ENCODE results near the gene SLC9C2. TPM values are rescaled to one million over a fixed set of nuclear protein-coding genes. Genes with fewer than 3 reads are reported as not detected.
A peak's percentile ranks its signal among the peaks of the same experiment; 100 is the strongest.
"Not testable (repeated sequence)": the region's sequence is repeated elsewhere in the genome, so short reads cannot be mapped to it uniquely, and the experiment has no call there.

SLC9C2 gene
- total and polyA plus RNA-seq, 5 donors from 2014 or later, result not detected

- not testable (repeated sequence) for H3K4me1 Mint-ChIP-seq; H3K4me3 ChIP-seq (ENCODE audit: low read depth, low read length); H3K4me1 ChIP-seq (ENCODE audit: control insufficient read depth, insufficient read depth, low read length, poor library complexity, severe bottlenecking); H3K36me3 Mint-ChIP-seq; H3K9me3 ChIP-seq (ENCODE audit: control insufficient read depth in 2 of 2, low read length in 2 of 2); H3K27me3 ChIP-seq (ENCODE audit: control insufficient read depth, insufficient read depth, low read length); ATAC-seq (ENCODE audit: low read depth in 2 of 2); H3K4me3 Mint-ChIP-seq; H3K27ac ChIP-seq (ENCODE audit: insufficient read depth, low read length, poor library complexity, severe bottlenecking); DNase-seq; H3K36me3 ChIP-seq (ENCODE audit: control insufficient read depth, insufficient read depth, low read length); H3K27ac Mint-ChIP-seq; H3K9me3 Mint-ChIP-seq
- peaks cover 24% of the 10 kb centered on the region for H3K27me3 Mint-ChIP-seq
These were observed 34.6 kb upstream of the SLC9C2 start for GRCh38 chr1:173637236-173638042.

DNA sequence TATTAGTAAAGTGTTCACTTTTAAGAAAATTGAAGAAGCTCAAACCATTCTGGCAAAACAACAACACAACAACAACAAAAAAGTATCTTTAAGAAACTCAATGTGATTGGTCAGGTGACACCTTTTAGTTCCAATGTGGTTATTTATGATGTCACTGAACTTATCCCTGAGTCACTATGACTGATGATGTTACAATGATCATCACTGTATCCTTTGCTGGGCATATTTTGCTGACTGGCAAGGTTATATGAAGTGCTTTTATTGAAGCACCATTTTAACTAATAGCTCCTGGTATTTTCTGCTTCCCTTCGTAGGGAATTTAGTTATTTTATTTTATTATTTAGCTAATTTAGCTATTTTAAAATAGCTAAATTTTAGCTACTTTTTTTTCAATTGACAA lies 32.2 kb upstream of the SLC9C2 start, which contains the start of gene TEX50:
Gene TEX50, plus strand, starts transcription at position 223 of the 400 bp plus-strand sequence. CDS start 184 bp downstream, outside the sequence.
- H3K4me3 Mint-ChIP-seq, result no peak within 1 kb of the TSS
- H3K36me3 Mint-ChIP-seq, result no peaks in the 10 kb centered on the region
- no peak within 1 kb of the TSS for H3K27ac Mint-ChIP-seq
- Histone ChIP-seq H3K36me3 (ENCODE audit: control insufficient read depth, insufficient read depth, low read length) (no peaks in the 10 kb centered on the region), H3K27ac (ENCODE audit: insufficient read depth, low read length, poor library complexity, severe bottlenecking) (no peak within 1 kb of the TSS), H3K9me3 (ENCODE audit: control insufficient read depth in 2 of 2, low read length in 2 of 2) (peaks cover 0 to 3% of the 10 kb centered on the region in 2 experiments), H3K4me3 (ENCODE audit: low read depth, low read length) (no peak within 1 kb of the TSS), H3K4me1 (ENCODE audit: control insufficient read depth, insufficient read depth, low read length, poor library complexity, severe bottlenecking) (no peaks in the 10 kb centered on the region), H3K27me3 (ENCODE audit: control insufficient read depth, insufficient read depth, low read length) (peaks cover 6% of the 10 kb centered on the region)
- DNase-seq, result no peak
- peaks cover 19% of the 10 kb centered on the region for H3K27me3 Mint-ChIP-seq
- H3K4me1 Mint-ChIP-seq, result no peaks in the 10 kb centered on the region
- no peak for ATAC-seq (ENCODE audit: low read depth in 2 of 2)
- H3K9me3 Mint-ChIP-seq, result peaks cover 0 to 7% (median 1%) of the 10 kb centered on the region in 7 donors

DNA sequence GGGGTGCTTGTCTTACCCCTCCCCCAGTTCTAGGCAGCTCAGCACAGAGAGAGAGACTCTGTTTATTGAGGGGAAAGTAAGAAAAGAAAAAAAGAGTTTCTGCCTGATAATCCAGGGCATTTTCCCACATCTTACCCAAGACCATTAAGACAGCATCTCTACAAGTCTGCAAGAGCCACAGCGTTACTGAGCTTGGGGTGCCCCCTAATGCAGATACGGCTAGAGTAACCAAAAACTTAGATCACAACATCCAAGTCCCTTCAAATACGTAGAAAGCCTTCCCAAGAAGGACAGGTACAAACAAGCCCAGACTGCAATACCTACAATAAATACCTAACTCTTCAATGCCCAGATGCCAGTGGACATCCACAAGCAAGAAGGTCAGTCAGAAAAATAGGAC lies 26.0 kb upstream of the SLC9C2 start:
- peaks cover 7% of the 10 kb centered on the region for H3K27me3 ChIP-seq (ENCODE audit: control insufficient read depth, insufficient read depth, low read length)
- no peaks in the 10 kb centered on the region for H3K9me3 ChIP-seq (ENCODE audit: control insufficient read depth in 2 of 2, low read length in 2 of 2)
- DNase-seq, result peak in 2 of 3 donors; percentile 3 to 15
- H3K4me3 ChIP-seq (ENCODE audit: low read depth, low read length), result no peak overlapping the region
- H3K4me1 ChIP-seq (ENCODE audit: control insufficient read depth, insufficient read depth, low read length, poor library complexity, severe bottlenecking), result no peaks in the 10 kb centered on the region
- H3K9me3 Mint-ChIP-seq, result peaks cover 0 to 2% (median 0%) of the 10 kb centered on the region in 7 donors
- no peak overlapping the region for H3K4me3 Mint-ChIP-seq
- no peak overlapping the region for H3K27ac ChIP-seq (ENCODE audit: insufficient read depth, low read length, poor library complexity, severe bottlenecking)
- peaks cover 18% of the 10 kb centered on the region for H3K27me3 Mint-ChIP-seq
- H3K36me3 ChIP-seq (ENCODE audit: control insufficient read depth, insufficient read depth, low read length), result no peaks in the 10 kb centered on the region
- no peaks in the 10 kb centered on the region for H3K4me1 Mint-ChIP-seq
- ATAC-seq (ENCODE audit: low read depth in 2 of 2), result no peak
- no peaks in the 10 kb centered on the region for H3K36me3 Mint-ChIP-seq
- peak overlapping the region in 1 of 3 donors; percentile 35 for H3K27ac Mint-ChIP-seq

DNA sequence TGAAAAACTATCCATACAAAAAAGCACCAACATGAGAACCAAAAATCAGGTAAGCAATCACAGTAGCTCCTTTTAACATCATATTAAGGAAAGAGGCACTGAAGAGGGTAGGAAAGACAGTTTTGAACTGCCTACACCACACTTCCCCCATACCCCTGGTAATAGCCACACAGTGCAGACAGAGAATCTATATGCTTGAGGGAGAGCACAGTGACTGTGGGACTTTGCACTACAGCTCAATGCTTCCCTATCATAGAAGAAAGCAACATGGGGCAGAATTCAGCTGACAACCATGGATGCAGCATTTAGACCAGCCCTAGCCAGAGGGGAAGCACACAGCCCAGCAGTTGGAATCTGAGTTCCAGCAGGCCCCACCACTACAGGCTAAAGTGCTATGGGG lies 24.4 kb upstream of the SLC9C2 start:
- no peak overlapping the region for H3K4me3 ChIP-seq (ENCODE audit: low read depth, low read length)
- H3K4me1 ChIP-seq (ENCODE audit: control insufficient read depth, insufficient read depth, low read length, poor library complexity, severe bottlenecking), result no peaks in the 10 kb centered on the region
- DNase-seq (no peak), ATAC-seq (ENCODE audit: low read depth in 2 of 2) (no peak)
- no peak overlapping the region for H3K27ac Mint-ChIP-seq
- no peaks in the 10 kb centered on the region for H3K36me3 Mint-ChIP-seq
- peaks cover 6% of the 10 kb centered on the region for H3K27me3 ChIP-seq (ENCODE audit: control insufficient read depth, insufficient read depth, low read length)
- H3K9me3 Mint-ChIP-seq, result peaks cover 0 to 2% (median 0%) of the 10 kb centered on the region in 7 donors
- no peak overlapping the region for H3K27ac ChIP-seq (ENCODE audit: insufficient read depth, low read length, poor library complexity, severe bottlenecking)
- H3K9me3 ChIP-seq (ENCODE audit: control insufficient read depth in 2 of 2, low read length in 2 of 2), result no peaks in the 10 kb centered on the region
- H3K36me3 ChIP-seq (ENCODE audit: control insufficient read depth, insufficient read depth, low read length), result no peaks in the 10 kb centered on the region
- no peaks in the 10 kb centered on the region for H3K4me1 Mint-ChIP-seq
- peaks cover 18% of the 10 kb centered on the region for H3K27me3 Mint-ChIP-seq
- H3K4me3 Mint-ChIP-seq, result no peak overlapping the region

- Histone ChIP-seq H3K27me3 (ENCODE audit: control insufficient read depth, insufficient read depth, low read length) (no peaks in the 10 kb centered on the region), H3K4me3 (ENCODE audit: low read depth, low read length) (no peak overlapping the region), H3K4me1 (ENCODE audit: control insufficient read depth, insufficient read depth, low read length, poor library complexity, severe bottlenecking) (no peaks in the 10 kb centered on the region), H3K36me3 (ENCODE audit: control insufficient read depth, insufficient read depth, low read length) (no peaks in the 10 kb centered on the region), H3K27ac (ENCODE audit: insufficient read depth, low read length, poor library complexity, severe bottlenecking) (no peak overlapping the region), H3K9me3 (ENCODE audit: control insufficient read depth in 2 of 2, low read length in 2 of 2) (peaks cover 4 to 14% of the 10 kb centered on the region in 2 experiments)
- DNase-seq (no peak), ATAC-seq (ENCODE audit: low read depth in 2 of 2) (no peak)
- peaks cover 6% of the 10 kb centered on the region for H3K36me3 Mint-ChIP-seq
- H3K27me3 Mint-ChIP-seq, result peaks cover 19% of the 10 kb centered on the region
- peaks cover 0 to 42% (median 6%) of the 10 kb centered on the region in 7 donors for H3K9me3 Mint-ChIP-seq
- H3K27ac Mint-ChIP-seq, result no peak overlapping the region
- peaks cover 0 to 6% (median under 1%) of the 10 kb centered on the region in 4 donors for H3K4me1 Mint-ChIP-seq
- H3K4me3 Mint-ChIP-seq, result no peak overlapping the region
These were observed 14.0 kb upstream of the SLC9C2 start for GRCh38 chr1:173616859-173617258.

- H3K36me3 Mint-ChIP-seq; H3K27me3 Mint-ChIP-seq; H3K4me1 Mint-ChIP-seq; H3K36me3 ChIP-seq (ENCODE audit: control insufficient read depth, insufficient read depth, low read length); H3K9me3 ChIP-seq (ENCODE audit: control insufficient read depth in 2 of 2, low read length in 2 of 2); DNase-seq; H3K4me3 Mint-ChIP-seq; H3K27ac ChIP-seq (ENCODE audit: insufficient read depth, low read length, poor library complexity, severe bottlenecking); H3K27me3 ChIP-seq (ENCODE audit: control insufficient read depth, insufficient read depth, low read length); ATAC-seq (ENCODE audit: low read depth in 2 of 2); H3K4me3 ChIP-seq (ENCODE audit: low read depth, low read length); H3K27ac Mint-ChIP-seq; H3K4me1 ChIP-seq (ENCODE audit: control insufficient read depth, insufficient read depth, low read length, poor library complexity, severe bottlenecking): not testable (repeated sequence)
- H3K9me3 Mint-ChIP-seq, result peaks cover 0 to 18% (median 0%) of the 10 kb centered on the region in 7 donors
These were observed 10.2 kb upstream of the SLC9C2 start for GRCh38 chr1:173613086-173613485.

DNA sequence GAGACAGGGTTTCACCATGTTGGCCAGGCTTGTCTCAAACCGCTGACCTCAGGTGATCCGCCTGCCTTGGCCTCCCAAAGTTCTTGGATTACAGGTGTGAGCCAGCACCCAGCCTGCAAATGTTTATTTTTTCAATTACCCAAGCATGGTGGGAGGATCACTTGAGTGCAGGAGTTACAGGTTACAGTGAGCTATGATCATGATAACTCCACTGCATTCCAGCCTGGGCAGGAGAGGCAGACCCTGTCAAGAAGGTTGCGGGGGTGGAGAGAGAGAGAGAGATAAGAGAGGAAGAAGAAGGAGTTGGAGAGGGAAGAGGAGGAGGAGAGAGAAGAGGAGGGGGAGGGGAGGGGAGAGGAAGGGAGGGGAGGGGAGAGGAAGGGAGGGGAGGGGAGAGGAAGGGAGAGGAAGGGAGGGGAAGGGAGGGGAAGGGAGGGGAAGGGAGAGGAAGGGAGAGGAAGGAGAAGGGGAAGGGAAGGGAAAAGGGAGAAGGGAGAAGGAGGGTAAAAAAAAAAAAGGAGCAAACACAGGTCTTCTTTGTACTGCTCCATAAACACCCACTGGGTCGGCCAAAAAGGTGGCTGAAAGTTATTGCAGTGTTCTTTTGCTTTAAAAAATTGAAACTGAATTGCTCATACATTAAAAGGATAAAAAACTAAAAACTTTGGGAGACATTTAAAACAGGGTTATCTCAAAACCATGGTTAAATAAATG lies 5.8 kb upstream of the SLC9C2 start:
- no peaks in the 10 kb centered on the region for H3K36me3 Mint-ChIP-seq
- H3K9me3 Mint-ChIP-seq, result peaks cover 0 to 9% (median 0%) of the 10 kb centered on the region in 7 donors
- peaks cover 19% of the 10 kb centered on the region for H3K27me3 Mint-ChIP-seq
- Histone ChIP-seq H3K27me3 (ENCODE audit: control insufficient read depth, insufficient read depth, low read length) (no peaks in the 10 kb centered on the region), H3K9me3 (ENCODE audit: control insufficient read depth in 2 of 2, low read length in 2 of 2) (no peaks in the 10 kb centered on the region), H3K4me3 (ENCODE audit: low read depth, low read length) (no peak overlapping the region), H3K27ac (ENCODE audit: insufficient read depth, low read length, poor library complexity, severe bottlenecking) (no peak overlapping the region), H3K4me1 (ENCODE audit: control insufficient read depth, insufficient read depth, low read length, poor library complexity, severe bottlenecking) (no peaks in the 10 kb centered on the region), H3K36me3 (ENCODE audit: control insufficient read depth, insufficient read depth, low read length) (no peaks in the 10 kb centered on the region)
- no peak overlapping the region for H3K4me3 Mint-ChIP-seq
- DNase-seq (no peak), ATAC-seq (ENCODE audit: low read depth in 2 of 2) (no peak)
- no peaks in the 10 kb centered on the region for H3K4me1 Mint-ChIP-seq
- no peak overlapping the region for H3K27ac Mint-ChIP-seq

Data from CD4-positive, CD25-positive, alpha-beta regulatory T cell (primary cell).